GM19023 (cell line): ENCODE measurements around the gene C8G.
A peak's percentile ranks its signal among the peaks of the same experiment; 100 is the strongest.

Experiments used
- ATAC-seq: cut with Tn5 transposase; IDR thresholded peaks from one replicate; pipeline ENCODE4 v1.9.1; 2021; ENCODE audit warnings: mild to moderate bottlenecking, moderate library complexity; ENCODE audit not compliant: unreplicated experiment

Gene C8G

DNA sequence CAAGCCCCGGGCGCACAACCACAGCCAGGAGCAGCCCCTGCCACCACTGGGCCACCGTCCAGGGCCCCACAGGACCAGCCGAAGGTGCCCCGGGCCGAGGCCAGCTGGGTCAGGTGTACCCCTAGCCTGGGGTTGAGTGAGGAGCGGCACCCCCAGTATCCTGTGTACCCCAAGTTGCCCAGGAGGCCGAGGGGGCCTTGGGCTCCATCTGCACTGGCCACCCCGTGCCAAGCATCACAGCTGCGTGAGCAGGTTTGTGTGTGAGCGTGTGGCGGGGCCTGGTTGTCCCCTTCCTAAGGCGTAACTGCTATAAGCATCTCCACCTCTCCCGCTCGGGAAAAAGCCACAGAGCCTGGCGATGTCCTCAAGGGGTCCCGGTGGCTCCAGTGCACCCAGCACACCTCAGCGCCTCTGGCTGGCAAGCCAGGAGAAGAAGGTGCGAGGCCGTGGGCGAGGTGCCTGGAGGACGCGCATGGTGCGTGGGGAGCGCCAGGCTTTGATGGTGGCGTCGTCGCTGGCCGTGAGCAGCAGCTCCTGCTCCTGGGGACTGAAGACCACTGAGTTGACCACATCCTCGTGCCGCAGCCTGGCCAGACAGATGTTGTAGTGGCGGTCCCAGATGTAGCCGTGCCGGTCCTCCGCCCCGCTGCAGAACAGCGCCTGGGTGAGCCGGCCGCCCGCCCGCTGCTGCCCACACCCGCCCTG is 4.4 kb upstream of the C8G start:
- no peak for ATAC-seq

DNA sequence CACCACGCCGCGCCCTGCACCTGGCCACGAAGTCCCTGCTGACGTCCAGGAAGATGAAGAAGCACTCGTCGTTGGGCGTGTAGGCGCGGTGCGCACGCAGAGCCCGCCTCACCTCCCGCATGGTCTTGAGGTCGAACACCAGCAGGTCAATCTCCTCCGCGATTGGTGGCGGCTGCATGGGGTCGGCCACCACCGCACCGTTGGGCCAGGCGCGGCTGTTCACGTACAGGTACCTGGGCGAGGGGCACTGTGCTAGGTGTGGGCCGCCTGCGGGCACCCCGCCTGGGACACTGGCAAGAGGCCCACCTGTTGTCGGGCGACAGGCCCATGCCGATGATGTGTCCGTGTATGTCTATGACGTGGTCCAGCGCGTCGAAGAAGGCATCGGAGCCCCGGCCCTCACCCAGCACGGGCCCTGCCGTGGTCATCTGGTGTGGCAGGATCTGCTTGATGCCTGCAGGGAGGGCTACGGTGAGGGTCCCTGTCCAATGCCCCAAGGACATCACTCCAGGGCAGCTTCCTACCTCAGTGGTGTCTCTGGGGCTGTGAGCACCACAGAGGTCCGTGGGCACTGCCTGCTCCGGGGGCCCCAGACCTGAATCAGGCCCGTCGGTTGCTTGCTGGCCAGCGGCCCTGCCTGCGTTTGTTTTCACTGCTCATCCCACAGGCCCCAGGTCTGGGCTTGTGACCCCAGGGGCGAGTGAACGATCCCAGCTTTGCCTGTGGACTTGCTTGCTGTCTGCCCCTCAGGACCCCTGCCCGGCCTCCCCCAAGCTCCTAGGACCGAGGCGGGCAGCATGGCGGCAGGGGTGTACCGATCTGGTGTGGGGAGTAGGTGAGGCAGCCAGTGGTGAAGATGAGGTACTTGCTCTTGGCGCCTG is 3.6 kb upstream of the C8G start:
- no peak for ATAC-seq

DNA sequence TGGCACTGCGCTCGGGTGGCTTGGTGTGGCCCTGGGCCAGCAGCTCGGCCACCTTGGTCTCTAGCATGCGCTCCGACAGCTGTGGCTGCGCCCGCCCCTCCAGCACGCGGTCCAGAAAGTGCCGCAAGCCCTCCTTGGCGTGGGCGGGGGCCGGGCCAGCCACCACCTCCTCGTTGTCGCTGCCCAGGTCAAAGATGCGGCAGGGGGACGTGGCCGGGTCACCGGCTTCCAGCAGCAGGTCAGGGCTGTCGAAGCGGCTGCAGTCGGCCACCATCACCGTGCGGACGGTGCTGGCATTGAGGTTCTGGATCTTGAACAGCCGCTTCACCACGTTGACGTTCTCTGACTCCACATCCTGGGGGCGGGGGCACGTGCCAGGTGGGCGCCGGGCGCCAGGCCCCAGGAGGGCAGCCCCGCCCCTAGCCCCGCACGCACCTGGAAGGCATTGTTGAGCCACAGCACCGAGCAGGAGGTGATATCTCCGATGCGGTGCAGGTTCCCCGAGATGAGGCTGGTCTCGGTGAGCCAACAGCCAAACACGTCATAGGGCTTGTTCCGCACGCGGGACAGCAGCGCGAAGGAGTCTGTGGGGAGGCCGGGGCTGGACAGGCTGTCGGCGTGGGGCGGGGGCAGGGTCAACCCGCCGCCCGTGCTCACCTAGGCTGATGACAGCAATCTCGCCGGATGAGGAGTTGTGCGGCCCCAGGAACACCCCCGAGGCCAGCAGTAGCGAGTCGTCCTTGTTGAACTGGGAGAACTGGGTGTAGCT is 2.7 kb upstream of the C8G start:
- no peak for ATAC-seq

DNA sequence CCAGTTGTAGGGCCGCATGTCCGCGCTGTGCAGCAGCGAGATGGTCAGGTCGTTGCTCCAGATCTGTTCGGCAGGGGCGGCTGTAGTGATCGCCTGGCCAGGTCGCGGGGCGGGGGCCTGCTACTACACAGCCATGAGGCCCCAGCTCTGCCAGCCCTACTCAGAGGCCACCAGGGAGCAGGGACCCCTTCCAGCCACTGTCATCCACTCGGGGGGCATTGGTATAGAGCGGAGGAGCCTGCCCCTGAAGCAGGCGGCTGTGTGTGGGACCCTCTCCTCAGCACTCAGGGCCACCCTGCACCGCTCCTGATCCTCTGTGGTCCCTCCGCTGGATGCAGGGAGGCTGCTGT is 2.2 kb upstream of the C8G start:
- ATAC-seq, result no peak

DNA sequence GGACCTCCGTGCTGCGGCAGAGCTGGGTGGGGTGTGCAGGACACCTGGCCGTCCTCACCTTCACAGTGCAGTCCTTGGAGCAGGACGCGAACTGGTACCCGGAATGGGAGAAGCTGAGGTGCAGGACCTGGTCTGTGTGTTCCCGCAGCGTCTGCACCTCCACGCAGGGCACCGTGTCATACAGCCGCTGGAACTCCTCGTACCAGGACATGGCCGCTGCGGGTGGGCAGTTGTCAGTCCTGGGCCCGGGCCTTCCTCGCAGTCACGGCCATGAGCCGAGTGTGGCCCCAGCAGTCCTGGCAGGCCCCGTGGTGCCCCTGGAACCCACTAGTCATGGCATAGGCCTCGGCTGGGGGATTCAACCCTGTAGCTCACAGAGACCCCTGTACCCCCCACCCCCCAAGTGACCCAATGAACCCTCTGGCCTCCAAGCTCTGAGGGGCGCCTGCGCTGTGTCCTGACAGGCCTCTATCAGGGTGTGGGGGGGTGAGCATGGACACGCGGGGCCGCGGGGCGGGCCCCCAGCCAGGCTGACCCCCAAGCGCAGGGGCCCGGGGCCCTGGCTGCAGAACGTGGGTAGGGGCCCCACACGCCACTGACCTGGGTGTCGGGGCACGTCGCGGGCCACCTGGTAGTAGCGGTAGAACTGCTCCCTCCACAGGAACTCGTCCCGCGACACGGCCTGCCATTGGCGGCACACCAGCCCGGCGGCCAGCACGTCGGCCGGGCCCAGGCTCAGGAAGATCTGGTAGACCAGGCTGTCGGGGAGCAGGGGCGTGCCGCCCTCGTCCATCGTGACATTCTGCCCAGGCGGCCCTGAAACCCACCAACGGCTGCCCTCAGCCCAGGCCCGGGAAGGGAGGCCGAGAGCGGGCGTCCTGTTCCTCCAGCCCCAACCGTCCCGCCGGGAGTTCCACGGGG is 1.5 kb upstream of the C8G start:
- peak; percentile 14 for ATAC-seq

DNA sequence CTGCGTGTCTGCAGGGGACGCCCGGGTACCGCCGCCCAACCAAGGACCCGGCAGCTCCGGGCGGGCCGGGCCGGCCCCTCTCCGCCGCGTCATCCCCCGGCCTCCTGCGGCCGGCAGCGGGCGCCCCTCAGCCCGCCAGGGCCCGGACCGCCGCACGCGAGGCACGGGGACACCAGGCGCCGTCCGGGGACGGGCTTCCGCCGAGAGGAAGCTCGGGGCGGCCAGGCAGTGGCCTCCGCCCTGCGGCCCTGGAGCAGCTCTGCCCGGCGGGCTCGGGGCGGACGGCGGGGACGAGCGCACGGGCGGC is 878 bp upstream of the C8G start:
- ATAC-seq, result peak; percentile 37

DNA sequence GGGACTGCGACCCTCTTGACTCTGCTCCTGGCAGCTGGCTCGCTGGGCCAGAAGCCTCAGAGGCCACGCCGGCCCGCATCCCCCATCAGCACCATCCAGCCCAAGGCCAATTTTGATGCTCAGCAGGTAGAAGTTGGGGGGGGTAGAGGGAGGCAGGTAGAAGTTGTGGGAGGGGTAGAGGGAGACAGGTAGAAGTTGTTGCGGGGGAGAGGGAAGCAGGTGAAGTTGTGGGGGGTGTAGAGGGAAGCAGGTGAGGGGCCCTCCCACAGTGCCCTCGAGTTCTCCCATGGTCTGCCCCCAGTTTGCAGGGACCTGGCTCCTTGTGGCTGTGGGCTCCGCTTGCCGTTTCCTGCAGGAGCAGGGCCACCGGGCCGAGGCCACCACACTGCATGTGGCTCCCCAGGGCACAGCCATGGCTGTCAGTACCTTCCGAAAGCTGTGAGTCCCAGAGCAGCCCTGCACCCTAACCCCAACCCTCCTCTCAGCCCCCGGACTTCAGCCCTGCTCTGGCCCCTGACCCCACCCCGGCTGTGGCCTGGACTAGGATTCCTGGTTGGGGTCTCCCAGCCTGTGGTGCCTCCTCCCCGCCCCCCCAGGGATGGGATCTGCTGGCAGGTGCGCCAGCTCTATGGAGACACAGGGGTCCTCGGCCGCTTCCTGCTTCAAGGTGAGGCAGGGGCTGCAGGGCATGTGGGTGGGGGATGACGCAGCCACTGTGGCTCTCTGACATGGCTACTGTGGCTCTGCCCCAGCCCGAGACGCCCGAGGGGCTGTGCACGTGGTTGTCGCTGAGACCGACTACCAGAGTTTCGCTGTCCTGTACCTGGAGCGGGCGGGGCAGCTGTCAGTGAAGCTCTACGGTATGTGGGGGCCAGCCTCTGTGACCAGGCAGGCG is 537 bp downstream of the C8G start:
- no peak for ATAC-seq

DNA sequence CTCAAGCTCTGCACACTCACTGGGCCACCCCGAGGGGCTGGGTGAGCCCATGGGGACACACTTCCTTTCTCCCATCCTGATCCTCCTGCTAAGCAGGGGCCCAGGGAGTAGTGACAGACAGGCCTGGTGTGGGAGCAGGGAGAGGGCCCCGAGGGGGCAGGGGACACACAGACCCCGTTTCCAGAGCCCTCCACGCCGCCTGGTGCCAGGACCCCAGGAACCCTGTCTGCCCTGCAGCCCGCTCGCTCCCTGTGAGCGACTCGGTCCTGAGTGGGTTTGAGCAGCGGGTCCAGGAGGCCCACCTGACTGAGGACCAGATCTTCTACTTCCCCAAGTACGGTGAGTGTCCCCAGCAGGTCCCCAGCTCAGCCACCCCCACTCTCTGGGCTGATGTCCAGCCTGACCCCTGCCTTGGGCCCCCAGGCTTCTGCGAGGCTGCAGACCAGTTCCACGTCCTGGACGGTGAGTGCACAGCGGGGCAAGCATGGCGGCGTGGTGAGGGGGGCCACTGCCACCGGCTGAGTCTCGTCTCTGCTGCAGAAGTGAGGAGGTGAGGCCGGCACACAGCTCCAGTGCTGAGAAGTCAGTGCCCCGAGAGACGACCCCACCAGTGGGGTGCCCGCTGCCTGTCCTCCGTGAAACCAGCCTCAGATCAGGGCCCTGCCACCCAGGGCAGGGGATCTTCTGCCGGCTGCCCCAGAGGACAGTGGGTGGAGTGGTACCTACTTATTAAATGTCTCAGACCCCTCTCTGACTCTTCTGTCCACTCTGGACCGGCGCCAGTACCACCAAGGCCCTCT is 1.4 kb downstream of the C8G start:
- ATAC-seq, result no peak

DNA sequence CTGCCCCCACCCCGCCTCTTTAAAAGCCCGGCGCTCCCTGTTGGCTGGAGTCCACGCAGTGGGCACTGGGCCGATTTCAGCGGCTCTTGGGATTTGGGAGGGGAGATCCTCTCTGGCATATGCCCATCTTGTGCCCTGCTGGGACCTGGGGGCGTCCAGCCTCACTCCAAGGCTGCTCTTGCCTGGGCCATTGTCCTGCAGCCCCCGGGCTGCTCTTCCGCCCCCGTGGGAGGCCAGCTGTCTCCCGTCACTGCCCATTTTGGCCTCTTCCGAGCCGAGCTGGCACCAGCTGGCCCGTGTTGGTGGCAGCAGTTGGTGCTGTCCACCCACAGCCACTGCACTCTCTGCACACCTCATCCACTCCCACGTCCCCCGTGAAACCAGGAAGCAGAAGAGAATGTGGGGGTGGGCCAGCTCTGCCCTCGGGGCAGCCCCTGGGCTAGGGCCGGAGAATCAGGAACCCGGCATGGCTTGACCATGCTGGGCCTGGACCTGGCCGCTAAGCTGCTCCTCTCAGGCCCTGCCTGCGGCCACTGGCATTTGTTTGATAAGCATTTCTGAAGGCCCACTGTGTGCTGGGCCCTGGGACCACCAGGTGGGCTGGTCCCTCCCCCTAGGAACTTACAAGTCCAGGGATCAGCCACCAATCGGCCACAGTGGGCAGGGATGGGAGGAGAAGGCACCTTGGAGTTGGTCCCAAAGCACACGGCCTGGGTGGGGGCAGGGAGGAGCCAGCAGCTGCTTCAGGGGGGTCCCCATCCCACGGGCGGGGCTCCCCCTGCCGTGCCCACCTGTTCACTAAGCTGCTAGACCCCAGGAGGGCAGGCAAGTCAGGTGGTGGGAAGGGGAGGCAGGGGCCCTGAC is 2.2 kb downstream of the C8G start:
- ATAC-seq, result no peak

DNA sequence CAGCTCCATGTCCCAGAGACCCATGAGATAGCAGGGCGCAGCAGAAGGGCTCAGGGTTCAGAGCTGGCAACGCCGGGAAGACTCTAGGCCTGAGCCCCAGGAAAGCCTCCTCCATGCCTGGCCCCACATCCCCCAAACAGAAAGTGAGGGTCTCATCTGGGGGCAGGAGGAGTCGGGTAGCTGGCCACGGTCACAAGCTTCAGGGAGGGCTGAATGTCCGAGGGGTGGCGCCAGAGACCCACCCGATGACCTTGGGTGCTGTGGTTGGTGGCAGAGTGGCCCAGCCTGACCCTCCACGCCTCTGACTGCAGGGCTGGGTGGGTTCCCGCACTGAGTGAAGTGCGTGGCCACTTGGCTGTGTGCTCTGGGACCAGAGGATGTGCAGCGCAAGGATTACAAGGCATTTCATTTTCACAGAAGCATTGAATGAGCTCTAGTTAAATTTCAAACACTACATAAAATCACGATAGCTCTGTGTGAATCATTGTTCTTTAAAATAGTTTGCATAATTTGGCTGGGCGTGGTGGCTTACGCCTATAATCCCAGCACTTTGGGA is 3.0 kb downstream of the C8G start:
- no peak for ATAC-seq

DNA sequence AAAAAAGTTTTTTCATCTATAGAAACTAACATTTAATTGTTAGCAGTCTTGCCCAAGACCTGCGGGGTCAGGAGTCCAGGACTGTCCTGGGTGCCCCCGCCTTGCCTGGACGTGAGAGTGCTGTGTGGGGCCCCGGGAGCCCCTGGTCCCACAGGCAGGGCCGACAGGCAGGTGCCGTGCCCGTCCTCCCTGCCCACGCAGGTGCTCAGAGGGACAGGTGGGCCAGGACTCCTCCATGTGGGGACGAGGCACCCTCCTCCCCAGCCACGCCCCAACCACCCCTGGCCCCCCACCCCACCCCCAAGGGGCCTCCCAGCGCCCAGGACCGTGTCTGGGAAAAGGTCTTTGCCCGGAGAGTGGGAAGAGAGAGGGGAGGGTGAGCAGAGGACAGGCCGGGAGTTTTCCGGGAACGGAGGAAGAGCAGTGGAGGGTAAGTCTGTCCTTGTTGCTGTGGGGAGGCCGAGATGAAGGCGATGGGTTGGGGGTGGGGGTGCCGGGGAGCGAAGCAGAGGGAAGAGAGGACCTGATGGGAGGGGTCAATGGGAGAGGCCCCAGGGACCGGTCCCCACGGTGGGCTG is 4.3 kb downstream of the C8G start:
- no peak for ATAC-seq

DNA sequence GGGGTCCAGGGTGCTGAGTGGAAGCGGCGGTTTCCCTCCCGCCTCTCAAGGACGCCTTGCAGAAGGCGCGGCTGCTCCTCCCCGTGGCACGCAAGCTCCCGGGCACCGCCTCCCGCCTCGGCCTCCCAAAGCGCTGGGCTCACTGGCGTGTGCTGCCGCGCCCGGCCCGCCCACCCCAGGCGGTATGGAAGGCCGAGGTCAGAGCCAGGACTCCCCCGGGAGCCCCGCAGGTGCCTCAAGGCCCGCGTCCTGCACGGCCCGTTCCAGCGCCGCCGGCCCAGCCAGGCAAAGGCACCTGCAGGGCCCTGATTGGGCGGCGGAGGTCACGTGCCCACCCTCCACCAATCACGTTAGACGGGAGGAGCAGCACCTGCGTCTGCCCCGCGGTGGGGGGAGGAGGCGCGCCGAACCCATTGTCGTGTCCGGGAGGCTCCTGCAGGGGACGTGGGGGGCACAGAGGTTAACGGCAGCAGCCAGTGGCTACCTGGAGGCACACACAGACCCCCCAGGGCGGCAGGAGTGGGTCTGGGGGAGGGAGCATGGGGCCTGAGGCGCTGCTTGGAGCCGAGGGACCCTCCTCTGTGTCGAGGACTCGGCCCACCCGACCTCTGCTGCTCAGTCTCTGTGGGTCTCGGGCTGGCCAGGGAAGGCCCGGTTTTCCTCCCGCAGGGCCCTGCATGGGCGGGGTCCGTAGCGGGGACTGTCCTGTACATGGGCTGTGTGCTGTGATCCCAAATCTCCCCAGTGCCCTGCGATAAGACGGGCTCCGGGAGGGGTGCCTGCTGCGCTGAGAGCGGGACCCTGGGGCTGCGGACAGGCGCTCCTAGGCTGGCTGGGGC is 5.0 kb downstream of the C8G start:
- ATAC-seq, result peak; percentile 89

DNA sequence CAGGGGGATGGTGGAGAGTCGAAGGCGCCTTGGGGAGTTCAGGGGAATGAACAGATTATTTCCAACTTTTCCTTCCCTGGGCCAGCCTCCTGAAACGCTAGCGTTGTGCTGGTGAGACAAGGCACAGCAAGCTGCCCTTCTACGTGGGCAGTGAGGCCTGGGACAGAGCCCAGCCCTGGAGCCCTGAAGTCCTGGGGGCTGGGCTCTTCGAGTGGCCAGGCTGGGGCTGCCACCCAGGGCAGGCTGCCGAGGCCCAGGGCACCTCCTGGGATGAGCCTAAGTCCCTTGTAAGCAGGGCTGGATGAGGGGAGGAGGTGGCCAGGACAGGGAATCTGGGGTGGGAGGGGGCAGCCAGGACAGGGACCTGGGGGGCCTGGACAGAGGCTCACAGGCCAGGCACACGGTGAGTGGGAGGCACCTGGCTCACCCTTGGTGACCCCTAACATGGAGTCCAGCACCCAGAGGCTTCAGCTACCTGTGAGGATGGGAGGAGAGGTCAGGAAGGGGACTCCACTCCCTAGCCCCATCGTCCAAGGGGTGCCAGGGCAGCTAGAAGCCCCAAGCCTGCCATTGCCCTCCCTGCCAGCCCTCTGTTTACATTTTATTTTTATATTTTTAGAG is 5.7 kb downstream of the C8G start:
- no peak for ATAC-seq

DNA sequence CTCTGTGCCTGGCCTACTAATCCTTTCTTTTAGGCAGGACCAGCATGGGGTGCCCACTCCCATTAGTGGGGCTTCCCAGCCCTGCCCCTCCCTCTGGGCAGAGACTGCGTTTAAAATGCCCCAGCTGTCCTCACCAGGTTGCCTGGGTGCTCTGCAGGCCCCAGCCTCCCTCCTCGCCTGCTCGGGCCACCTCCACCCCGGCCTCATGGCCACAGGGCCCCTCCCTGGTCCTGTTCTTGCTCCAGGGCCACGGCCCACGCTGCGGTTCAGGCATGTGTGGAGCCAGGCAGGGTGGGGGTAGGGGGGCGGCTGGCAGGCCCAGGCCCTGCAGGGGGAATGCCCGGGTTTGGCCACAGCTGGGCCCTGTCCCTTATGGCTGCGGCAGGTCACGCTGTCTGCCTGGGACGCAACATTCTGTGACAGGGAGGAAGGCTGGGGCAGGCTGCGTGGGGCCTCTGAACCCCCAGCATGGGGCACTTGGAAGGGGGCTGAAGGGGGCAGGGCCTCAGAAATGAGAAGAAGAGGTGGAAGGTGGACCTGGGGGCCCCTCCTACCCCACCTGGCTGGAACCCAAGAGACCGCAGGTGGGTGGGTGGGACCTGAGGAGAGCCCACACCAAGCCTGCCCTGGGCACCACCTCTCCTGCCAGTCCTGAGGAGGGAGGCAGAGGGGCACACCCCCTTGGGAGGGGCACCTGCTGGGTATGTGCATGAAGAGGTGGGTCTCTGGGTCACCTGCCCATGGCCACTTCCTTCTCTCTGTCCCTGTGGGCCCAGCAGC is 6.7 kb downstream of the C8G start, which contains the start of gene LCN12:
Gene LCN12 (plus strand): TSS at position 733 of the 780 bp plus-strand sequence. CDS start 55 bp downstream, outside the sequence.
- no peak for ATAC-seq

DNA sequence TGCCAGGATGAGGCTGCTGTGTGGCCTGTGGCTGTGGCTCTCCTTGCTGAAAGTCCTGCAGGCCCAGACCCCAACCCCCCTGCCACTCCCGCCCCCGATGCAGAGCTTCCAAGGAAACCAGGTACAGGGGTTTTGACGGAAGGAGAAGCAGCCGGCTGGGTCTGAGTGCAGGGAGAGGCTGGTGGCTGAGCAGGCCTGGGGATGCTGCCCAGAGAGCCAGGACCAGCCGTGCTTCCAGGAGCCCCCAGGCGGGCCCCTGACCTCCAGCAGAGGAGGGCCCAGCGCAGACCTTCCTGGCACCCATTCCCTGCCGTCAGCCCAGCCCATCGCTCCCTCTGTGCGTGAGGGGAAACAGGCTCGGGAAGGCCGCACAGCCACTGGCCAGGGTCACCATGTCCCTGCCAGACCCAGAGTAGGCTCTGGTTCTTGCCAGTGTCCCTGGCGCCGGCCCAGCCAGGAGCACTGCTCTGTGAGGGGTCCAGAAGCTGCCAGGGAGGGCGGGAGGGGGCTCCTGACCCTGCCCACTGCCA is 7.3 kb downstream of the C8G start:
- ATAC-seq, result no peak
